Measurements from ENCODE around the gene NODAL.
A peak's percentile ranks its signal among the peaks of the same experiment; 100 is the strongest.

NODAL gene

GRCh38 chr10:70404787-70405036 lies 36.8 kb downstream of the NODAL start:
- Histone ChIP-seq H3K9me3 (ENCODE audit: control insufficient read depth in 1 of 2, low read length in 2 of 2) (no peaks in the 10 kb centered on the region), H3K4me1 (ENCODE audit: control insufficient read depth in 1 of 2, insufficient read depth in 2 of 2, low read length in 2 of 2) (peaks cover 19 to 28% of the 10 kb centered on the region in 2 donors), H3K27me3 (ENCODE audit: low read depth, low read length) (no peaks in the 10 kb centered on the region), H3K4me3 (ENCODE audit: low read depth in 1 of 2, low read length in 2 of 2) (peak overlapping the region; percentile 91 to 94), H3K27ac (ENCODE audit: low read length) (peak overlapping the region; percentile 95), H3K36me3 (ENCODE audit: control insufficient read depth in 1 of 2, insufficient read depth in 2 of 2, low read length in 2 of 2) (peaks cover 0 to 14% of the 10 kb centered on the region in 2 donors)

- H3K27ac ChIP-seq (ENCODE audit: low read length), result peak within 1 kb of the TSS; percentile 95
- H3K4me3 ChIP-seq (ENCODE audit: low read depth in 1 of 2, low read length in 2 of 2), result peak within 1 kb of the TSS; percentile 91 to 94
- peaks cover 18 to 25% of the 10 kb centered on the region in 2 donors for H3K4me1 ChIP-seq (ENCODE audit: control insufficient read depth in 1 of 2, insufficient read depth in 2 of 2, low read length in 2 of 2)
- no peaks in the 10 kb centered on the region for H3K27me3 ChIP-seq (ENCODE audit: low read depth, low read length)
- H3K36me3 ChIP-seq (ENCODE audit: control insufficient read depth in 1 of 2, insufficient read depth in 2 of 2, low read length in 2 of 2), result peaks cover 0 to 14% of the 10 kb centered on the region in 2 donors
- no peaks in the 10 kb centered on the region for H3K9me3 ChIP-seq (ENCODE audit: control insufficient read depth in 1 of 2, low read length in 2 of 2)
Observed at GRCh38 chr10:70404036-70404786, 37.3 kb downstream of the NODAL start, which contains the start of gene EIF4EBP2. EIF4EBP2 (plus strand) TSS chr10:70404145; CDS start chr10:70404402, 257 bp downstream.

- Histone ChIP-seq H3K36me3 (ENCODE audit: control insufficient read depth in 1 of 2, insufficient read depth in 2 of 2, low read length in 2 of 2) (peaks cover 0 to 14% of the 10 kb centered on the region in 2 donors), H3K27me3 (ENCODE audit: low read depth, low read length) (no peaks in the 10 kb centered on the region), H3K9me3 (ENCODE audit: control insufficient read depth in 1 of 2, low read length in 2 of 2) (no peaks in the 10 kb centered on the region), H3K4me3 (ENCODE audit: low read depth in 1 of 2, low read length in 2 of 2) (peak overlapping the region; percentile 50 to 91), H3K27ac (ENCODE audit: low read length) (peak overlapping the region; percentile 49), H3K4me1 (ENCODE audit: control insufficient read depth in 1 of 2, insufficient read depth in 2 of 2, low read length in 2 of 2) (peaks cover 12 to 18% of the 10 kb centered on the region in 2 donors)
Observed at GRCh38 chr10:70403483-70404035, 37.9 kb downstream of the NODAL start.

GRCh38 chr10:70399177-70399576 lies 42.3 kb downstream of the NODAL start:
- no peak overlapping the region for H3K27ac ChIP-seq (ENCODE audit: low read length)
- no peaks in the 10 kb centered on the region for H3K4me1 ChIP-seq (ENCODE audit: control insufficient read depth in 1 of 2, insufficient read depth in 2 of 2, low read length in 2 of 2)

GRCh38 chr10:70396140-70396539 lies 45.3 kb downstream of the NODAL start:
- no peak overlapping the region for H3K4me3 ChIP-seq (ENCODE audit: low read depth in 1 of 2, low read length in 2 of 2)
- H3K27ac ChIP-seq (ENCODE audit: low read length), result no peak overlapping the region
- H3K9me3 ChIP-seq (ENCODE audit: control insufficient read depth in 1 of 2, low read length in 2 of 2), result no peaks in the 10 kb centered on the region
- H3K36me3 ChIP-seq (ENCODE audit: control insufficient read depth in 1 of 2, insufficient read depth in 2 of 2, low read length in 2 of 2), result no peaks in the 10 kb centered on the region
- peaks cover 0 to 6% of the 10 kb centered on the region in 2 donors for H3K4me1 ChIP-seq (ENCODE audit: control insufficient read depth in 1 of 2, insufficient read depth in 2 of 2, low read length in 2 of 2)
- H3K27me3 ChIP-seq (ENCODE audit: low read depth, low read length), result no peaks in the 10 kb centered on the region

More at GRCh38 chr10:70399177-70399576, 42.3 kb downstream of the NODAL start:
- H3K9me3 ChIP-seq (ENCODE audit: control insufficient read depth in 1 of 2, low read length in 2 of 2), result no peaks in the 10 kb centered on the region
- H3K4me3 ChIP-seq (ENCODE audit: low read depth in 1 of 2, low read length in 2 of 2), result no peak overlapping the region
- H3K27me3 ChIP-seq (ENCODE audit: low read depth, low read length), result no peaks in the 10 kb centered on the region
- peaks cover 0 to 2% of the 10 kb centered on the region in 2 donors for H3K36me3 ChIP-seq (ENCODE audit: control insufficient read depth in 1 of 2, insufficient read depth in 2 of 2, low read length in 2 of 2)

GRCh38 chr10:70391654-70392053 lies 49.8 kb downstream of the NODAL start:
- H3K4me3 ChIP-seq (ENCODE audit: low read depth in 1 of 2, low read length in 2 of 2), result no peak overlapping the region
- no peaks in the 10 kb centered on the region for H3K9me3 ChIP-seq (ENCODE audit: control insufficient read depth in 1 of 2, low read length in 2 of 2)
- no peaks in the 10 kb centered on the region for H3K27me3 ChIP-seq (ENCODE audit: low read depth, low read length)
- H3K27ac ChIP-seq (ENCODE audit: low read length), result no peak overlapping the region
- peaks cover 0 to 6% of the 10 kb centered on the region in 2 donors for H3K4me1 ChIP-seq (ENCODE audit: control insufficient read depth in 1 of 2, insufficient read depth in 2 of 2, low read length in 2 of 2)
- H3K36me3 ChIP-seq (ENCODE audit: control insufficient read depth in 1 of 2, insufficient read depth in 2 of 2, low read length in 2 of 2), result no peaks in the 10 kb centered on the region

Data from muscle layer of duodenum (tissue), 2 donors.